ENCODE results near the gene MAML3.

MAML3 gene

DNA sequence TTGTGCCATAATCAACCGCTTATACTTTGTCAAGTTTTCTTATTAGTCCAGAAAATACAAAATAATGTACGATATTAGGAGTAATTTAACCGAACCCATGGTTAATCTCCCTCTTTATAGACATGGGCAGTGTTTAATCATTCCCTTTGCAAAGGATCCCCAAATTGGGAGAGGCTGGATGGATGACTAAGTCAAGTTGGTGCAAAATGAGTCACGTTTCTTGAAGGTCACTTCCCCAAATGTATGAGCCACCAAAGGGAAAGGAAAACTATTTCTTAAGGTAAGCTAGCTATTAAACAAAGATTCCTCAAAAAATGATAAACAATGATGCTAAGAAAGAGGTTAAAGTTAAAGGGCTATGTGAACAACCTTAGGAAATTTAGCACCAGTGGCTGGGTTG is 17.5 kb downstream of the MAML3 start:
- POLR2A ChIA-PET, result no interaction called here
- CTCF ChIA-PET, result interaction anchor here (1.5 kb wide), 1 partner anchor 12 kb away, joined by 3 read pairs; no protein-coding TSS in a partner anchor
- no peak for DNase-seq (ENCODE audit: low read depth, low spot score)
- TF ChIP-seq, protein P1, sequence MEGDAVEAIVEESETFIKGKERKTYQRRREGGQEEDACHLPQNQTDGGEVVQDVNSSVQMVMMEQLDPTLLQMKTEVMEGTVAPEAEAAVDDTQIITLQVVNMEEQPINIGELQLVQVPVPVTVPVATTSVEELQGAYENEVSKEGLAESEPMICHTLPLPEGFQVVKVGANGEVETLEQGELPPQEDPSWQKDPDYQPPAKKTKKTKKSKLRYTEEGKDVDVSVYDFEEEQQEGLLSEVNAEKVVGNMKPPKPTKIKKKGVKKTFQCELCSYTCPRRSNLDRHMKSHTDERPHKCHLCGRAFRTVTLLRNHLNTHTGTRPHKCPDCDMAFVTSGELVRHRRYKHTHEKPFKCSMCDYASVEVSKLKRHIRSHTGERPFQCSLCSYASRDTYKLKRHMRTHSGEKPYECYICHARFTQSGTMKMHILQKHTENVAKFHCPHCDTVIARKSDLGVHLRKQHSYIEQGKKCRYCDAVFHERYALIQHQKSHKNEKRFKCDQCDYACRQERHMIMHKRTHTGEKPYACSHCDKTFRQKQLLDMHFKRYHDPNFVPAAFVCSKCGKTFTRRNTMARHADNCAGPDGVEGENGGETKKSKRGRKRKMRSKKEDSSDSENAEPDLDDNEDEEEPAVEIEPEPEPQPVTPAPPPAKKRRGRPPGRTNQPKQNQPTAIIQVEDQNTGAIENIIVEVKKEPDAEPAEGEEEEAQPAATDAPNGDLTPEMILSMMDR (IDR thresholded peaks at IDR 0.05; ENCODE audit: insufficient read depth, low read length, missing control alignments), result no peak
- H3K4me3 ChIP-seq (ENCODE audit: low read depth, low read length), result no peak overlapping the region

DNA sequence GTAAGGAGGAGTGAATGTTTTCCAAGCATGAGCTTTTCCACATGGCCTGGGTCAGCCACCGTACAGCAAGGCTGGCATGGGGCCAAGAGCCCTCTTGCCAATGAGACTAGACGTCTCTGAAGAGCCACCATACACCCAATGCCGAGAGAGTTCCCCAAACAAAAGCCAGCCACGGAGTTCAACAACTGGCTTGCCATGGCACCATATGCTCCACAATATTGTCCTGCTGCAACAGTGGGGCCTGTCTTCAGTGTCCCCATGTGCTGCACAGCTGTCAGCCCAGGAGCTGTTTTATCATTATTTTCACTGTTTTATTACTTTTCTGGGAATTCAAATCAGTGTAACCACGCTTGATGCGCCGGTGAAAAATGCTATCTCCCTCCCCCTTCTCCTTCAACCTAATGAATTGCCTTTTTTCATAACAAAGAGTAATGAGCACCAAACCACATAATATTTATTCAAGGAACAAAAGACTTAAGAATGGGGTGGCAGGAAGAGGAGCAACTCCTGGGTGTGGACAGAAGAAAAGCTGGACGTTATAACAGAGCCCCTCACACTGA is 18.4 kb downstream of the MAML3 start:
- no peak overlapping the region for H3K4me3 ChIP-seq (ENCODE audit: low read depth, low read length)
- POLR2A ChIA-PET, result no interaction called here
- CTCF ChIA-PET, result no interaction called here
- TF ChIP-seq, protein P1 (IDR thresholded peaks at IDR 0.05; ENCODE audit: insufficient read depth, low read length, missing control alignments), result no peak
- no peak for DNase-seq (ENCODE audit: low read depth, low spot score)

DNA sequence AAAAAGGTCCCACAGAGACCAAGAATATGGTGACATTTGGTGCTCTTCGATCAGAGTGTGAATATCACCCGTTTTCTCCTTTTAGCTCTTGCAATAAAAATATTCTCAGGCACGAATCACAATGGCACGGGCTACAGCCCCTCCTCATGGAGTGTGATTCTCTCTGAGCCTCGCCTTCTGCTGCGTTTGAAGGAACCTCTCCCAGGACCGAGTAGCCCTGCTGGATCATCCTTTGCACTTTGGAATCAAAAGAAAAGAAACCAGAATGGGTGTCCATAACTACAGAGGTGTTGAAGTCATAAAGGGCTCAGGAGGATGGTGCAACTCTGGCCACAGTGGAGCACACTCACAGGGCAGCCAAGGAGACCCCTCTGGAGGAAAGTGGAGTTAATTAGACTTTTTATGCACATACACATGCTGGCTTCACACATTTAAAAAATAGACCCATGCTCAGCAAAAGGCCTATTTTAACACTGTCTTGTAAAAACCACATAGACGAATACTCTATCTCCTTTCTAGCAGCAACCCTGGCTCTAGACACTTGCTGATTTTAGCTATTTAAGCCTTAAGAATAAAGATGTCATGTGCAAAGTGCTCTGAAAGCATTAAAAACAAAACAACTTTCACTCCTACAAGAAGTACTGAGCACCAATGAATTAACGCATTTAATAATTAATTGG is 19.1 kb downstream of the MAML3 start:
- DNase-seq (ENCODE audit: low read depth, low spot score), result no peak
- TF ChIP-seq, protein P1 (IDR thresholded peaks at IDR 0.05; ENCODE audit: insufficient read depth, low read length, missing control alignments), result no peak
- POLR2A ChIA-PET, result no interaction called here
- CTCF ChIA-PET, result no interaction called here
- no peak overlapping the region for H3K4me3 ChIP-seq (ENCODE audit: low read depth, low read length)

DNA sequence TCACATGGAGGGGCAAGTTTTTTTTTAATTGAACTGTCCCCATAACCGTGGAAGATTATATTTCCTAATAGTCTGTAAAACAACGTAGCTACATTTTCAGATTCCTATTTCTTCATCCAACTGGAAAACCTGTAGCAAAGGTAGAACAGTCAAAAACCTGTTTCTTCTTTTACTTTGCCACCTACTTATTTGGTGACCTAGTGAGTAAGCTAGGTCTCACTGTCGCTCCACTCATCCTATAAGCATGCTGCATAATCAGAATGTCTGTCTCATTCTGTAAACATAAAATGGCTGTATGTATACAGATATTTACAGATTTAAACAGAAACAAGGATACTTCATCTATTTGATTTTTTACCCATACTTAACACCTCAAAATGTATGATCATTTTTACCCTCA is 20.4 kb downstream of the MAML3 start:
- TF ChIP-seq, protein P1 (IDR thresholded peaks at IDR 0.05; ENCODE audit: insufficient read depth, low read length, missing control alignments), result no peak
- CTCF ChIA-PET, result interaction anchor here (1.2 to 1.6 kb wide), 2 partner anchors 121 to 196 kb away, joined by 3 read pairs; no protein-coding TSS in a partner anchor
- H3K4me3 ChIP-seq (ENCODE audit: low read depth, low read length), result no peak overlapping the region
- POLR2A ChIA-PET, result no interaction called here
- no peak for DNase-seq (ENCODE audit: low read depth, low spot score)

DNA sequence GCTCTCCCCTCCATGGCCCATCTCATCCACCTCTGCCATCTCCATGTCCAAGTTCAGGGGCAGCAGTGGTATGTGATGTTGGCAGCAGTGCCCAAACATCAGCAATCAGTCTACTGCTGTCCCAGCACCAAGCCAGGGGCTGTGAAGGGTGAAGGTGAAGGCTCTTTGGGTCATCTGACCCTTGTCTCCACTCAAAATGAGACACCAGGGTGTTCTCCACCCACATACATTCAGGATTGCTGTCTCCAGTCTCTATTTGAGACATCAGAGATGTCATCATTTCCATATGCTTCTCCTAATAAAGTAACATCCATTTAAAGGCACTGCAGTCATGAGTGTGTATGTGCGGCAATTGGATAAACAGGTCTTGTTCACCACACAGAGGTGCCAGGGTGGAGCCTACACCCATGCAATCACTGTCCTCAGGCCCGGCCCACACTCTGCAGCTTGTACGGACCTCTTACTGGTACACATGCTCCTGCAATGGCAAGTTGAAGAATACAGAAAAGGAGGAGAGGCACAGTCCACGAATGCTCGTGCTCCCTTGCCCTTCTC is 22.2 kb downstream of the MAML3 start:
- TF ChIP-seq, protein P1 (IDR thresholded peaks at IDR 0.05; ENCODE audit: insufficient read depth, low read length, missing control alignments), result no peak
- H3K4me3 ChIP-seq (ENCODE audit: low read depth, low read length), result no peak overlapping the region
- ChIA-PET POLR2A (no interaction called here), CTCF (interaction anchor here (1.0 to 1.6 kb wide), 2 partner anchors 8 to 198 kb away, joined by 3 read pairs; no protein-coding TSS in a partner anchor)
- DNase-seq (ENCODE audit: low read depth, low spot score), result no peak

DNA sequence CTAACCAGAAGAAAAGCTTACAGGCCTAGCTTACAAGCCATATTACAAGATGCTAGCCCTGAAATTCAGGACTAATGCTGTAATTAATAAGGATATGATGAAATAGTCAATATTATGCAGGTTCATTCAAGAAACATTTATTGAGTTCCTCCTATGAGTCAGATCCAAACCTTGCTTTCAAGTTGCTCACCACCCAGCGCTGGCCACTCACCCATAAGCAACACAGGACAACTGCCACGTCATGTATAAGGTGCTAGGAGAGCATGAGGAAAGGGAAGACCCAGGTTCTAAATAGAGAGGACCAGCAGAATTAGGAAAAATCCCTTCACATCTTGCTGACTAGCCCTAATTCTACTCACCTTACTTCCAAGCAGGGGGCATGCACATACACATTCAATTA is 23.3 kb downstream of the MAML3 start:
- no peak for DNase-seq (ENCODE audit: low read depth, low spot score)
- no peak overlapping the region for H3K4me3 ChIP-seq (ENCODE audit: low read depth, low read length)
- ChIA-PET CTCF (interaction anchor here (1.0 kb wide), 1 partner anchor 10 kb away, joined by 3 read pairs; no protein-coding TSS in a partner anchor), POLR2A (no interaction called here)
- TF ChIP-seq, protein P1 (IDR thresholded peaks at IDR 0.05; ENCODE audit: insufficient read depth, low read length, missing control alignments), result no peak

All from AG04449 (cell line).